ENCODE measurements around the gene MIF4GD.
"Not testable (repeated sequence)": the region's sequence is repeated elsewhere in the genome, so short reads cannot be mapped to it uniquely, and the experiment has no call there.

Gene MIF4GD

DNA sequence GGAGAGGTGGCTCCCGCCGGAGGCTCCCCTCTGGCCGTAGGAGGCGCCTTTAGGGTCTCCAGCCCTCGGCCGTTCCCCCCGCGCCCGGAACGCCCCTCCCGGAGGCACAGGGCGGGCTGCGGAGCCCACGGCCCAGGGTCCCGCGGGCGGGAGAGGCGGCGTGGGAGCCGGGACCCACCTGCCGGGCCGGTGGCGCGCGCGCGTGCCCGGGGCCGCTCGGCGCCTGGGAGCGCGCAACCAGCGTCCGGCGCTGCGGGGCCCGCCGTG is at the start of gene MIF4GD:
Gene MIF4GD, minus strand, starts transcription at position 266 of the 267 bp plus-strand sequence. CDS start 1,036 bp downstream, outside the sequence.
- peak; percentile 86 for DNase-seq (ENCODE audit: low spot score)

DNA sequence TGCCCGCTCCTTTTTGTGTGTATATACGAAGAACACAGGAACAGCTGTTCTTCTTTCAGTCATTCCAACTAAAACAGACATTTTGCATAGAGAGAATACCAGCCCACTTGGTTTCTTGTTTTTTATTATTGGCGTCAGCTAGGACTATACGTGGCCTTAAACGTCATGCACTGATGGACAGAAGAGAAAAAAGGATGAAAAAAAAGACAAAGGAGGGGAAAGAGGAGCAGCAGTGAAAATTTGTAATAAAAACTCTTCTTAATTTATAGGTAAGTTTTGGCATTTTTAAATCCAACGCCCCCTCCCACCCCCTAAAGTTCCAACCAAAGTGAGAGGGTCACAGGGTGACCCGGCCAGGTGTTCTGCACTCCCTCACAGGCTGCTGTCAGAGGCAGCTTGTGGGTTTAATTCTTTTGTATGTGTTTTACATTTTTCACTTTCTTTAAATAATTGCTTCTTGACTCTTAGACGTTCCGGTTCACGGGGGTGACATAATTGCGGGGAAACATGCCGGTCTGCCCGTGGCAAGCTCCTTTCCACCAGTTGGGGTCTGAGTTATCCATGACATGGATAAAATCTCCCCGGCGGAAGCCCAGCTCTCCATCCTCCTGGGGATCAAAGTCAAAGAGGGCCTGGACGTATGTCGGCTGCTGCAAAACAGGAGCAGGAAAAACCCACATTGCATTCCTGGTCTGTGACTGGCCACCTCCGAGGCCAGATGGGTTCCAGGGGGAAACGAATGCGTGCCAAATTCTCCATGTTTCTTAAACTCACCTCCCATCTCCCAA is 49.1 kb upstream of the MIF4GD start:
- no peak for DNase-seq (ENCODE audit: low spot score)

GRCh38 chr17:75318615-75319222 is 47.7 kb upstream of the MIF4GD start:
- no peak for DNase-seq (ENCODE audit: low spot score)

- DNase-seq (ENCODE audit: low spot score), result no peak
Observed at GRCh38 chr17:75318211-75318610, 47.2 kb upstream of the MIF4GD start.

GRCh38 chr17:75317671-75318070 is 46.6 kb upstream of the MIF4GD start:
- no peak for DNase-seq (ENCODE audit: low spot score)

- DNase-seq (ENCODE audit: low spot score), result no peak
Observed at GRCh38 chr17:75316253-75316652, 45.2 kb upstream of the MIF4GD start.

DNA sequence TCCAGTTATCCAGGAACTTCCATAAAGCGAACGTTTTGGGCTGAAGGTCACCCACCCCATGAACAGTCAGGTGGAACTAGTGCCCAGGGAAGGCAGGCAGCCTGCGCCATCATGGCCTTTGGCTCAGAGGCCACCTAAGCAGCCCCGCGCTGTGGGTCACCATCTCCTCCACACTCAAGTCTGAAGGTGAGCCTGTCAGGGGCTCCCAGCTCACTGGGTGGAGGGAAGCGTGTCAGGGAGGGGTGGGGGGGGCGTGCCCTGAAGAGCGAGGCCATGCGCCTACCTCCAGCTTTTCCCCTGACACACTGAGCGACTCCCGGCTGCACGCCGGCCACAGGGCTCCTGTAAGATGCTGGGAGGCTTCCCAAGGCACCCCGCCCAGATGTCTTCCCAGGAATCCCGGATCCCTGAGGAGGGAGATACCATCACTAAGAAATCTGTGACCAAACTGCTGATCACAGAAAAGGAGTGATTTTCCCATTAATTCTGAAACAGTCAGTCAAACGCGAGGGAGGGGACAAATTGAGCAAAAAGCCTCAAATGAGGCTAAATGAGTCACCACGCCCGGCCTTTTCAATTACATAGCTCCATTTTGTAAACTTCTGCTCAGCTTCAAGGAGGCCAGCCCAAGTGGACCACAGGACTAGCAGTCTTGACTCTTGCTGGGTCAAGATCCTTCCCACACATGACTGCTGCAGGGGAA is 44.7 kb upstream of the MIF4GD start:
- DNase-seq (ENCODE audit: low spot score), result no peak

DNA sequence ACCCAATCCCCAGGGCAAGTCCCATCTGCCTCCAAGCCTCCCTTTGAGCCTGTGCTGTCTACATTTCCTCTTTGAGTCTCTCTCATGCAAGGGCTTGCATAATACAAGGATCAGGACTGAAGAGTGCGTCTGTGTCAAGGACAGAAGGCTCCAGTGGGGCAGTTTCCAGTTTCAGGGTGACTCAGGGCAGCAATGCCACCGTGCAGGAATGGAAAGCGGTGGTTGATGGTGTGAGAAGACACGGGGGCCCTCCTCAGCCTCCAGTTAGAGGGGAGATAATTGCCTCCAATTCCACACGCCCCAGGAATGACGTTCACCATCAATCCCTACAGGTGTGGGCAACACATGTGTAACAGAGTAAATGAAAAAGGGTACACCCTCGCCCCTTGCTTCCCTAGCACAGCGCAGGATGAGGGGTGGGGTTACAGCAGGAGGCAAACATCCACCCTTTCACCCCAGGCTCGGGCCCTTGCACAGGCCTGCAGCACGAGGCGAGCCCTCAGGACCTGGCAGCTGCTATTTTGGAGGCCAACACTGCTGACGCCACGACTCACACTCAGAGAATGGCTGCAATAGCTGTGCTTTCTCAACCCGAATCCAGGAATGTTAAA is 43.0 kb upstream of the MIF4GD start:
- DNase-seq (ENCODE audit: low spot score), result no peak

- no peak for DNase-seq (ENCODE audit: low spot score)
Observed at GRCh38 chr17:75308732-75309629, 38.0 kb upstream of the MIF4GD start.

GRCh38 chr17:75307957-75308731 is 37.1 kb upstream of the MIF4GD start:
- no peak for DNase-seq (ENCODE audit: low spot score)

- no peak for DNase-seq (ENCODE audit: low spot score)
Observed at GRCh38 chr17:75301502-75302206, 30.6 kb upstream of the MIF4GD start.

GRCh38 chr17:75301049-75301448 is 30.0 kb upstream of the MIF4GD start:
- no peak for DNase-seq (ENCODE audit: low spot score)

DNA sequence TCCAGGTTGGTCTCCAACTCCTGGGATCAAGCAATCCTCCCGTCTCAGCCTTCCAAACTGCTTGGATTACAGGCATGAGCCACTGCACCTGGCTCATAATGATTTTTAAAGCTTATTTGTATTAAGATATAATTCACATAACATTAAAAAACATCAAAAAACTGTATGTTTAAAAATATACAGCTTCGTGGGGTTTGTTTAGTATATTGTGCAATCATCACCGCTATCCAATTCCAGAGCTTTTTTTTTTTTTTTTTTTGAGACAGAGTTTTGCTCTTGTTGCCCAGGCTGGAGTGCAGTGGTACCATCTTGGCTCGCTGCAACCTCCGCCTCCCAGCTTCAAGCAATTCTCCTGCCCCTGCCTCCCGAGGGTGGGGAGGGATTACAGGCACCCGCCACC is 29.2 kb upstream of the MIF4GD start:
- no peak for DNase-seq (ENCODE audit: low spot score)

GRCh38 chr17:75295201-75296158 is 24.4 kb upstream of the MIF4GD start:
- no peak for DNase-seq (ENCODE audit: low spot score)

- not testable (repeated sequence) for DNase-seq (ENCODE audit: low spot score)
Observed at GRCh38 chr17:75292810-75293448, 21.9 kb upstream of the MIF4GD start.

GRCh38 chr17:75289832-75290337 is 18.9 kb upstream of the MIF4GD start:
- DNase-seq (ENCODE audit: low spot score), result no peak

DNA sequence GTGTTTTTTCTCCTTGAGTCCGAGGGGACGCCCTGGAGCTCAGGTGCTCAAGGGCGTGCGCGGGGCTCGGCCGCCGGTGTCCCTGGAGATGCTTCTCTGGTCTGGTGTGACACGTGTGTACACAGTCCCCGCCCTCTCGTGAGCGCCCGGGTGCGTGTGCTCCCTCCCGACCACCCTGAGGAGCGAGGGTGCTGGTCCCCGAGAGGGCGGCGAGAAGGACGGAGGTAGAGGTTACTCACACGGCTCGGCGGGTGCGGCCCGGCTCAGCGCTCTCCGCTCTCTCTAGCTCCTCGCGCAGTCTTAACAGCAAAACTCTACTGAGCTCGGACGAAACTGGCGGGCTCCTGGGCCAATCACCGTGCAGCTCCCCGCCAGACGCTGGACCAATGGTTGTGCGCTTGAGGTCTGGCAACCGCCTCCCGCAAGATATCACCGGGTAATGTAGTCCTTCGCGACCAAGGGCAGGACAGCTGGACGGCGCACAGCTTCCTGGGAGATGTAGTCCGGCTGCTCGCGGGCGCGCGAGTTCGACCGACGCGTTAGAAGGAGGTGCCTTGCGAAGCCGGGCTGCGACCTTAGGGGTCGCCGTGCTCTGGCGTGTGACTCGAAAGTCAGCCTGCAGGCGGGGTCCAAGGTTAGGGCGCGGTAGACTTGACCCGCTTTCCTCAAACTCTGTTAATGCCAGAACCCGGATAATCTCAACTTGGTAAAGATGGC is 18.2 kb upstream of the MIF4GD start, which contains the start of gene SLC25A19:
Gene SLC25A19, minus strand, starts transcription at position 319 of the 717 bp plus-strand sequence. CDS start 2,669 bp downstream, outside the sequence.
- DNase-seq (ENCODE audit: low spot score), result peak; percentile 96

GRCh38 chr17:75288770-75289114 is 17.7 kb upstream of the MIF4GD start:
- no peak for DNase-seq (ENCODE audit: low spot score)

Data from left forelimb (tissue), 1 donor.